ENCODE measurements around the gene TIAM1. TPM values are rescaled to one million over a fixed set of nuclear protein-coding genes. Genes with fewer than 3 reads are reported as not detected.

TIAM1 gene
- total RNA-seq, 1 experiment from 2014 or later = 28.7 TPM

DNA sequence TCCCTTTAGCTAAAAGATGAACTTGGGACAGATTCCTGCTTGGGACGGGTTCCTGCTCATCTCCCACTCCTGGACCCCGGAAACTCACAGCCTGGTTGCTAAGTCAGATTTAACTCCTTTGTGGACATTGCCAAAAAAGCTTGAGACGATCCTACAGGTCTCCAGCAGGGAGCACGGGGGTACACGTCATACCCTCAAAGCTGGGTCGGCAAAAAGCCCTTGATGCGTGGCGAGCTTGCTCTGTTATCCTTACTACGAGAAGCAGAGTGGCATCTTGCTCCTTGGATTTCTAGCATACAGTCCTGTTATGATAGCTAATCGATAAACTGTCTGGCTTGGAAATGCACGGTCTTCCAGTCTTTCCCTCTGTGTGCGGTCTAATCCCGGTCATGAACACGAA lies 244.9 kb downstream of the TIAM1 start:
- TF ChIP-seq KAT7 (CRISPR knock-in tag; IDR thresholded peaks at IDR 0.05; ENCODE audit: borderline replicate concordance) (no peak), SOX15 (CRISPR knock-in tag; IDR thresholded peaks at IDR 0.05) (no peak), OVOL2 (CRISPR knock-in tag; IDR thresholded peaks at IDR 0.05; ENCODE audit: borderline replicate concordance) (no peak), TEAD4 (CRISPR knock-in tag; IDR thresholded peaks at IDR 0.05) (no peak), IRF2 (CRISPR knock-in tag; IDR thresholded peaks at IDR 0.05; ENCODE audit: borderline replicate concordance, low read depth) (no peak), SMAD4 (CRISPR knock-in tag; IDR thresholded peaks at IDR 0.05) (no peak)
- TF ChIP-seq, protein P1, sequence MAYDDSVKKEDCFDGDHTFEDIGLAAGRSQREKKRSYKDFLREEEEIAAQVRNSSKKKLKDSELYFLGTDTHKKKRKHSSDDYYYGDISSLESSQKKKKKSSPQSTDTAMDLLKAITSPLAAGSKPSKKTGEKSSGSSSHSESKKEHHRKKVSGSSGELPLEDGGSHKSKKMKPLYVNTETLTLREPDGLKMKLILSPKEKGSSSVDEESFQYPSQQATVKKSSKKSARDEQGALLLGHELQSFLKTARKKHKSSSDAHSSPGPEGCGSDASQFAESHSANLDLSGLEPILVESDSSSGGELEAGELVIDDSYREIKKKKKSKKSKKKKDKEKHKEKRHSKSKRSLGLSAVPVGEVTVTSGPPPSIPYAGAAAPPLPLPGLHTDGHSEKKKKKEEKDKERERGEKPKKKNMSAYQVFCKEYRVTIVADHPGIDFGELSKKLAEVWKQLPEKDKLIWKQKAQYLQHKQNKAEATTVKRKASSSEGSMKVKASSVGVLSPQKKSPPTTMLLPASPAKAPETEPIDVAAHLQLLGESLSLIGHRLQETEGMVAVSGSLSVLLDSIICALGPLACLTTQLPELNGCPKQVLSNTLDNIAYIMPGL (CRISPR knock-in tag; IDR thresholded peaks at IDR 0.05) = no peak
- H3K36me3 Mint-ChIP-seq = peaks cover under 1% of the 10 kb centered on the region
- ATAC-seq (no peak), DNase-seq (ENCODE audit: low spot score) (no peak)
- H3K27me3 Mint-ChIP-seq (ENCODE audit: low read depth) = no peaks in the 10 kb centered on the region; the same call in 1 of the 2 replicates
- H3K9me3 Mint-ChIP-seq = peaks cover 7% of the 10 kb centered on the region
- H3K4me1 Mint-ChIP-seq = peaks cover 9% of the 10 kb centered on the region
- H3K27ac Mint-ChIP-seq = no peak overlapping the region
- CTCF ChIA-PET = interaction anchor here (0.7 to 2.6 kb wide), 7 partner anchors 9 to 482 kb away, joined by 3 to 14 read pairs (median 3); no protein-coding TSS in a partner anchor
- no peak overlapping the region for H3K4me3 Mint-ChIP-seq
- POLR2A ChIA-PET = no interaction called here

DNA sequence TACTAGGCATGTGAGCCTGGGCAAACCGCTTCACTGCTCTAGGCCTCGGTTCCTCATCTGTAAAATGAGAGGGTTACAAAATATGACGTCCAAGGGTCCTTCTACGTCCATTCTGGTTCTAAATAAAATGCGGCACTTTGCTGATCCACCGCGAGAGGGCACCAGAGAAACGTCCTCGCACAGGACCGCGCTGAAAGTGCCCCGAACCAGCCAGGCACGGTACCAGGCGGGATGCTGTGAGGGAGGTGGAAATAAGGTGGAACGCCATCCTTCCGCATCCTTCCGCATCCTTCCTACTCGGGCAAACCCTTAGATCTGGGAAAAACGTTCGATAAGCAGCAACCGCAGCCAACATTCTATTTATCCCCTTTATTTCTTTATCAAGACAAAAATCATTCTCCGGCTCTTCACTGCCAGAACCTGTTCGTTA lies 245.5 kb downstream of the TIAM1 start:
- H3K36me3 Mint-ChIP-seq = no peaks in the 10 kb centered on the region
- no peaks in the 10 kb centered on the region; the same call in 1 of the 2 replicates for H3K27me3 Mint-ChIP-seq (ENCODE audit: low read depth)
- H3K4me3 Mint-ChIP-seq = no peak overlapping the region
- DNase-seq (ENCODE audit: low spot score) (peak; percentile 84), ATAC-seq (peak; percentile 90)
- POLR2A ChIA-PET = no interaction called here
- H3K27ac Mint-ChIP-seq = no peak overlapping the region
- TF ChIP-seq GTF2I (CRISPR knock-in tag; conservative IDR thresholded peaks at IDR 0.05) (peak; percentile 79), ZNF138 (CRISPR knock-in tag; conservative IDR thresholded peaks at IDR 0.05) (no peak), ZNF232 (CRISPR knock-in tag; IDR thresholded peaks at IDR 0.05) (no peak), ZNF512 (CRISPR knock-in tag; IDR thresholded peaks at IDR 0.05; ENCODE audit: borderline replicate concordance) (no peak), ZNF121 (CRISPR knock-in tag; IDR thresholded peaks at IDR 0.05) (peak; percentile 89; the same call in 1 of the 2 replicates)
- TF ChIP-seq, protein P2, sequence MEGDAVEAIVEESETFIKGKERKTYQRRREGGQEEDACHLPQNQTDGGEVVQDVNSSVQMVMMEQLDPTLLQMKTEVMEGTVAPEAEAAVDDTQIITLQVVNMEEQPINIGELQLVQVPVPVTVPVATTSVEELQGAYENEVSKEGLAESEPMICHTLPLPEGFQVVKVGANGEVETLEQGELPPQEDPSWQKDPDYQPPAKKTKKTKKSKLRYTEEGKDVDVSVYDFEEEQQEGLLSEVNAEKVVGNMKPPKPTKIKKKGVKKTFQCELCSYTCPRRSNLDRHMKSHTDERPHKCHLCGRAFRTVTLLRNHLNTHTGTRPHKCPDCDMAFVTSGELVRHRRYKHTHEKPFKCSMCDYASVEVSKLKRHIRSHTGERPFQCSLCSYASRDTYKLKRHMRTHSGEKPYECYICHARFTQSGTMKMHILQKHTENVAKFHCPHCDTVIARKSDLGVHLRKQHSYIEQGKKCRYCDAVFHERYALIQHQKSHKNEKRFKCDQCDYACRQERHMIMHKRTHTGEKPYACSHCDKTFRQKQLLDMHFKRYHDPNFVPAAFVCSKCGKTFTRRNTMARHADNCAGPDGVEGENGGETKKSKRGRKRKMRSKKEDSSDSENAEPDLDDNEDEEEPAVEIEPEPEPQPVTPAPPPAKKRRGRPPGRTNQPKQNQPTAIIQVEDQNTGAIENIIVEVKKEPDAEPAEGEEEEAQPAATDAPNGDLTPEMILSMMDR (IDR thresholded peaks at IDR 0.05) = peak; percentile 64
- CTCF ChIA-PET = interaction anchor here (0.6 to 2.6 kb wide), 5 partner anchors 10 to 482 kb away, joined by 3 to 14 read pairs (median 6); no protein-coding TSS in a partner anchor
- peaks cover 10% of the 10 kb centered on the region; the same call in 1 of the 2 replicates for H3K9me3 Mint-ChIP-seq
- H3K4me1 Mint-ChIP-seq = peaks cover 10% of the 10 kb centered on the region

- ATAC-seq = no peak
- Mint-ChIP-seq H3K4me1 (peaks cover 9% of the 10 kb centered on the region), H3K4me3 (no peak overlapping the region), H3K27me3 (ENCODE audit: low read depth) (no peaks in the 10 kb centered on the region), H3K36me3 (no peaks in the 10 kb centered on the region), H3K27ac (no peak overlapping the region), H3K9me3 (peaks cover 24% of the 10 kb centered on the region)
- ChIA-PET POLR2A (no interaction called here), CTCF (interaction anchor here (0.6 to 1.1 kb wide), 2 partner anchors 198 to 254 kb away, joined by 3 to 4 read pairs; no protein-coding TSS in a partner anchor)
- DNase-seq (ENCODE audit: low spot score) = no peak
- no peak for TF ChIP-seq NR1H2 (CRISPR knock-in tag; IDR thresholded peaks at IDR 0.05)
- TF ChIP-seq SMAD4 (CRISPR knock-in tag; IDR thresholded peaks at IDR 0.05) = no peak
- no peak for TF ChIP-seq GRHL2 (CRISPR knock-in tag; IDR thresholded peaks at IDR 0.05; ENCODE audit: insufficient replicate concordance, severe bottlenecking)
- TF ChIP-seq TCF7 (CRISPR knock-in tag; IDR thresholded peaks at IDR 0.05; ENCODE audit: low read depth) = no peak
- no peak for TF ChIP-seq IRF2 (CRISPR knock-in tag; IDR thresholded peaks at IDR 0.05; ENCODE audit: borderline replicate concordance, low read depth)
- TF ChIP-seq RELA (CRISPR knock-in tag; IDR thresholded peaks at IDR 0.05; ENCODE audit: borderline replicate concordance) = no peak
- no peak for TF ChIP-seq NFE2L1 (CRISPR knock-in tag; IDR thresholded peaks at IDR 0.05)
- no peak for TF ChIP-seq AR (CRISPR knock-in tag; IDR thresholded peaks at IDR 0.05)
These were observed 251.0 kb downstream of the TIAM1 start for GRCh38 chr21:31092832-31093625.

Measured in WTC11 (cell line).